ENCODE data around the gene RNF167. TPM values are rescaled to one million over a fixed set of nuclear protein-coding genes. Genes with fewer than 3 reads are reported as not detected.

The RNF167 gene
- total RNA-seq, 1 donor from 2014 or later = 73.1 TPM

GRCh38 chr17:4958102-4958501 is 18.0 kb downstream of the RNF167 start:
- no peak overlapping the region for H3K27ac Mint-ChIP-seq
- no peak for TF ChIP-seq CTCF (IDR thresholded peaks at IDR 0.05; ENCODE audit: unreplicated experiment)
- no peaks in the 10 kb centered on the region for H3K27me3 Mint-ChIP-seq (ENCODE audit: low read depth)

GRCh38 chr17:4959261-4959965 is 19.3 kb downstream of the RNF167 start:
- no peak overlapping the region for H3K27ac Mint-ChIP-seq
- no peak overlapping the region for H3K4me3 Mint-ChIP-seq
- TF ChIP-seq CTCF (IDR thresholded peaks at IDR 0.05; ENCODE audit: unreplicated experiment) = no peak

More at GRCh38 chr17:4958102-4958501, 18.0 kb downstream of the RNF167 start:
- Mint-ChIP-seq H3K9me3 (no peaks in the 10 kb centered on the region), H3K4me1 (no peaks in the 10 kb centered on the region), H3K36me3 (peaks cover 21% of the 10 kb centered on the region), H3K4me3 (no peak overlapping the region)
- no peak for DNase-seq (ENCODE audit: low spot score in 2 of 2, unreplicated experiment in 2 of 2)

GRCh38 chr17:4960279-4960922 is 20.3 kb downstream of the RNF167 start:
- no peak for TF ChIP-seq CTCF (IDR thresholded peaks at IDR 0.05; ENCODE audit: unreplicated experiment)
- Mint-ChIP-seq H3K36me3 (peaks cover 26% of the 10 kb centered on the region), H3K27me3 (ENCODE audit: low read depth) (no peaks in the 10 kb centered on the region), H3K4me3 (no peak overlapping the region), H3K27ac (no peak overlapping the region), H3K9me3 (no peaks in the 10 kb centered on the region), H3K4me1 (peaks cover 3% of the 10 kb centered on the region)
- no peak for DNase-seq (ENCODE audit: low spot score in 2 of 2, unreplicated experiment in 2 of 2)

More at GRCh38 chr17:4959261-4959965, 19.3 kb downstream of the RNF167 start:
- H3K4me1 Mint-ChIP-seq = no peaks in the 10 kb centered on the region
- H3K36me3 Mint-ChIP-seq = peaks cover 23% of the 10 kb centered on the region
- DNase-seq (ENCODE audit: low spot score in 2 of 2, unreplicated experiment in 2 of 2) = no peak
- H3K27me3 Mint-ChIP-seq (ENCODE audit: low read depth) = no peaks in the 10 kb centered on the region
- no peaks in the 10 kb centered on the region for H3K9me3 Mint-ChIP-seq

- Mint-ChIP-seq H3K4me1 (peaks cover 30% of the 10 kb centered on the region), H3K4me3 (no peak overlapping the region), H3K27ac (peak overlapping the region; percentile 75), H3K36me3 (peaks cover 16% of the 10 kb centered on the region), H3K27me3 (ENCODE audit: low read depth) (no peaks in the 10 kb centered on the region), H3K9me3 (no peaks in the 10 kb centered on the region)
- no peak for DNase-seq (ENCODE audit: low spot score in 2 of 2, unreplicated experiment in 2 of 2)
- TF ChIP-seq CTCF (IDR thresholded peaks at IDR 0.05; ENCODE audit: unreplicated experiment) = no peak
Measured at GRCh38 chr17:4965311-4965986, 25.4 kb downstream of the RNF167 start.

- no peak for TF ChIP-seq CTCF (IDR thresholded peaks at IDR 0.05; ENCODE audit: unreplicated experiment)
- H3K9me3 Mint-ChIP-seq = no peaks in the 10 kb centered on the region
- H3K27me3 Mint-ChIP-seq (ENCODE audit: low read depth) = no peaks in the 10 kb centered on the region
- DNase-seq (ENCODE audit: low spot score in 2 of 2, unreplicated experiment in 2 of 2) = peak; percentile 95 to 96
- no peak overlapping the region for H3K27ac Mint-ChIP-seq
- H3K36me3 Mint-ChIP-seq = peaks cover 17% of the 10 kb centered on the region
- H3K4me1 Mint-ChIP-seq = peaks cover 37% of the 10 kb centered on the region
- no peak overlapping the region for H3K4me3 Mint-ChIP-seq
Measured at GRCh38 chr17:4966844-4967538, 26.9 kb downstream of the RNF167 start.

Measured in mesothelial cell of epicardium (in vitro differentiated cells).